Measurements from ENCODE around the gene CMTR2.

CMTR2 gene

GRCh38 chr16:71287454-71287853 is 1.7 kb downstream of the CMTR2 start:
- DNase-seq, result no peak
- intact Hi-C loops (cut with DNase I), result no loop called here

GRCh38 chr16:71283612-71284011 is 5.6 kb downstream of the CMTR2 start:
- DNase-seq, result no peak
- intact Hi-C loops (cut with DNase I), result no loop called here

- intact Hi-C loops (cut with DNase I), result no loop called here
- DNase-seq, result no peak
Observed at GRCh38 chr16:71282943-71283342, 6.3 kb downstream of the CMTR2 start.

- intact Hi-C loops (cut with DNase I), result no loop called here
- DNase-seq, result peak in 2 of 42 donors; percentile 3 to 23
Observed at GRCh38 chr16:71276589-71277334, 12.4 kb downstream of the CMTR2 start.

GRCh38 chr16:71273384-71273783 is 15.8 kb downstream of the CMTR2 start:
- intact Hi-C loops (cut with DNase I), result no loop called here
- no peak for DNase-seq

GRCh38 chr16:71264299-71264698 is 24.9 kb downstream of the CMTR2 start:
- intact Hi-C loops (cut with DNase I), result no loop called here
- DNase-seq, result no peak

GRCh38 chr16:71263582-71263981 is 25.6 kb downstream of the CMTR2 start:
- no peak for DNase-seq
- intact Hi-C loops (cut with DNase I), result no loop called here

GRCh38 chr16:71262391-71262790 is 26.8 kb downstream of the CMTR2 start:
- DNase-seq, result no peak
- intact Hi-C loops (cut with DNase I), result no loop called here

- intact Hi-C loops (cut with DNase I), result no loop called here
- DNase-seq, result no peak
Observed at GRCh38 chr16:71260995-71261394, 28.2 kb downstream of the CMTR2 start.

GRCh38 chr16:71259086-71259485 is 30.1 kb downstream of the CMTR2 start:
- no peak for DNase-seq
- intact Hi-C loops (cut with DNase I), result no loop called here

GRCh38 chr16:71258372-71258771 is 30.8 kb downstream of the CMTR2 start:
- intact Hi-C loops (cut with DNase I), result no loop called here

GRCh38 chr16:71257768-71258167 is 31.4 kb downstream of the CMTR2 start:
- DNase-seq, result no peak
- intact Hi-C loops (cut with DNase I), result no loop called here

More at GRCh38 chr16:71258372-71258771, 30.8 kb downstream of the CMTR2 start:
- DNase-seq, result peak in 8 of 42 donors; percentile 9 to 49 (median 14)

- intact Hi-C loops (cut with DNase I), result no loop called here
- DNase-seq, result peak; percentile 4 to 77 (median 47)
Observed at GRCh38 chr16:71255721-71256120, 33.5 kb downstream of the CMTR2 start.

GRCh38 chr16:71254832-71255525 is 34.2 kb downstream of the CMTR2 start:
- DNase-seq, result peak in 1 of 42 donors; percentile 12

GRCh38 chr16:71250461-71251235 is 38.6 kb downstream of the CMTR2 start:
- no peak for DNase-seq

More at GRCh38 chr16:71254832-71255525, 34.2 kb downstream of the CMTR2 start:
- intact Hi-C loops (cut with DNase I), result no loop called here

GRCh38 chr16:71249399-71249798 is 39.8 kb downstream of the CMTR2 start:
- intact Hi-C loops (cut with DNase I), result no loop called here
- DNase-seq, result peak in 5 of 42 donors; percentile 7 to 20 (median 10)

More at GRCh38 chr16:71250461-71251235, 38.6 kb downstream of the CMTR2 start:
- intact Hi-C loops (cut with DNase I), result no loop called here

GRCh38 chr16:71247478-71247877 is 41.7 kb downstream of the CMTR2 start:
- intact Hi-C loops (cut with DNase I), result no loop called here

GRCh38 chr16:71246309-71246708 is 42.9 kb downstream of the CMTR2 start:
- intact Hi-C loops (cut with DNase I), result no loop called here

More at GRCh38 chr16:71247478-71247877, 41.7 kb downstream of the CMTR2 start:
- no peak for DNase-seq

GRCh38 chr16:71244521-71244920 is 44.7 kb downstream of the CMTR2 start:
- intact Hi-C loops (cut with DNase I), result no loop called here
- DNase-seq, result no peak

More at GRCh38 chr16:71246309-71246708, 42.9 kb downstream of the CMTR2 start:
- DNase-seq, result no peak

- intact Hi-C loops (cut with DNase I), result no loop called here
- no peak for DNase-seq
Observed at GRCh38 chr16:71242601-71243000, 46.6 kb downstream of the CMTR2 start.
